DMS153 (cell line): ENCODE measurements around the gene SNX13.

Source experiments
- DNase-seq: peaks from one replicate; lab custom pipeline; 2025; lab: John Stamatoyannopoulos, UW

SNX13 gene

DNA sequence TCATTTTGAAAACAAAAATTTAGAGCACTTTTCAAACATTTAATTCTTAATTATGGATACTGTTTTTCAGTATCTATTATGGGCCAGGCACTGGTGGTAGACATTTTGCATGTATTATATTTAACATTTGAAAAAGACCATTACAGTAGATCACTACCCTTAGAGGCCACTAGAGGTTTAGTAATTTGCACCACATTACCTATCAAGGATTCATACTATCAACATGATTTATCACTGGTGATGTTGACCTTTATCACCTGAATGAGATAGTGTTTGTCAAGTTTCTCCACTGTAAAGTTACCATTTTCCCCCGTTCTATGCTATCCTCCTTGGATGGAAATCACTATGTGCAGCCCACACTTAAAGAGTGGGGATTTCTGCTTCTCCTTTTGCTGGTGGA lies 4.4 kb upstream of the SNX13 start:
- no peak for DNase-seq

DNA sequence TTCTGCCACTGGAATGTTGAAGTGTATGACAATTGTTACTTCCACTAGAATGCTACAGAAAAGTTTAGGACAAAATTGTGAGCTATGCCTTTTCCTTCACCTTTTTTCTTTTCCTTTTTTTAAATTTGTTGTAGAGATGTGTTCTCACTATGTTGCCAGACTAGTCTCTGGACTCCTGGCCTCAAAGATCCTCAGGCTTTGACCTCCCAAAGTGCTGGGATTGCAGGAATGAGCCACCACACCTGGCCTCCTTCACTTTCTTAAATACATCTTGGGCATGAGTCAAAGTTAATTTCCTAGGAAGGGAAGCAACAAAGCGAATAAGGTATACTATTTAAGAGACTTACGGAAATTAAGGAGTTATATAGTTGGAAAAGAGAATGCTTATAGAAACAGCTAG lies 2.7 kb upstream of the SNX13 start:
- no peak for DNase-seq

DNA sequence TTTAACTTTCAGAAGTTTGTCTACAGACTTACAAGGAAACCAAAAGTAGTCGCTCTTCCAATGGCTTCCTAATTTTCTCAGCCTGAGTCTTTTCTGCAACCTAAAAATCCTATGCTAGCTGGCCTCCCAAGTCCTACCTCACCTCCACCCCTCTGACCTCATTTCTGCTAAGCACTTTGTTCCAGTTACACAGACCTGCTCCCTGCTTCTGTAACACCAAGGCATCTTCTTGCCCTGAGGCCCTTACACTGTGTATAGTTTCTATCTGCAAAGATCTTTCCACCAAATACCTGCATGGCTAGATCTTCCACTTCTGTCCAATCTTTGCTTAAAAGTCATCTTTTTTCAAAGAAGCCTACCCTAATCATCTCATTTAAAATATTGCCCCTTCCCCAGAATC lies 1.9 kb upstream of the SNX13 start:
- DNase-seq = no peak

DNA sequence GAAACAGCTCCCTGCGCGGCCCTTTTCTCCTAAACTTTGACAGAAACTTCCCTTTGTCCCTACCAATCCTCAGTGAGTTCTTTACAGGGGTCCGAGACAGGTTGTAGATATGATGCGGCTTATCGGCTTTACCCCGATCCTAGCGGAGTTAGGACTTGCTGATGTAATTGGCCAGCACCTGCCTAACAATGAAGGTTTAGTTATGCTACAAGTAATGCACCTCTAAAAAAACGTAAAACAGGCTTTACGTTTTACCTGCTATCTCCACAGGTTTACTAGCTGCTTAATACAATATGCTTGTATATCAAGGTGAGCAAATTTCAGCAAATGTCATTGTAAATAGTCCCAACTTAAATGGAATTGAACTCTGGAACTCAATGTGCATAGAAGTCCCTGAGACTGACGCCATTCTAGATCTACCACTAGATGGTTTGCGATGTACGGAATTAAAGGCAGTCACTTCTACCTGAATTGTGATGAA lies 697 bp upstream of the SNX13 start:
- DNase-seq = no peak

DNA sequence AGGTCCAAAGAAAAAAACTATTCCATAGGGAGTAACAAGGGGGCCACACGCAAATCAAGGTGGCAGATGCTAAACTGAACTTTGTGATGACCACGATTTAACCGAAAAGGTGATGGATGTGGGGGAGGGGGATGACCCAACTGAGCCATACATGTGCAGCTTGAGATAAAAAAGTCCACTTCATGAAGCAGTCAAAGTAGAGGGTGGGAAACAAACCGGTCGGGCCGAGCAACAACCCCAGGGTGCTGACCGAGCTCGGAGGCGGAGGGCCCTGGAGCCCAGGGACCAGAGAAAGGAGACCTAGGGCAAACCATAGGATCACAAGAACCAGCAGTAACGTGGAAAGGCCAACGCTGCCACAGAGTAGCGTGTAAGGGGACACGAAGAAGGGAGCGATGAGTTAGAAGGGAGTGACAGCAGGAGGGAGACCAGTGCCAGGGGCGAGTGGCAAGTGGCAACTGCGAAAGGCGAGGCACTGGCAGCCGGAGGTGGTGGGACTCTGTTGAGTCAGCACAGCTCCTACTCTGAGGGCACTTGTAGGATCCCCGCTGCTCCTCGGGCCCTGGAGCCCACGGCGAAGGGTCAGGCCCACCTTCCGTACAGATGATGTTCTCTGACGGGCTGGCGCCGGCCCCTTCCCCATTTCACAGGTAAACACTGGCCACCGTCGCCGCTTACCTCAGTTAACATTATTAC lies 540 bp downstream of the SNX13 start:
- DNase-seq = peak; percentile 30

DNA sequence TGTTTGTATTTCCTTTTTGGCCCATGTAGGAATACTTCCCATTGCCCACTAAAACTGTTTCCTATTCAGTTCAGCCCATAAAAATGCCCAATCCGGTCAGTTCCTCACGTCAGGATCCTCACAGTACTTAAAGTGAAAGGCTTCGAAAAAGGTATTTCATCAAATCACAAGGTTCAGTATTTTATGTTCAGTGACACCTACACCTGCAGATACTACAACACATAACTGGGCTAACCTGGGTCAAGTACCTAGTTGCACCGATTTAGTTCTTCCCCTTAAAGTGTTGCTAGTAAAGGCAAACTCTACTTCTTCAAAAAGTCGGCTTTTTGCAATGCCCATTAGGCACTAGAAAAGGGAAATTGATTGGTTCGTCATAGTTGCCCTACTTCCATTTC lies 1.1 kb downstream of the SNX13 start:
- DNase-seq = no peak

DNA sequence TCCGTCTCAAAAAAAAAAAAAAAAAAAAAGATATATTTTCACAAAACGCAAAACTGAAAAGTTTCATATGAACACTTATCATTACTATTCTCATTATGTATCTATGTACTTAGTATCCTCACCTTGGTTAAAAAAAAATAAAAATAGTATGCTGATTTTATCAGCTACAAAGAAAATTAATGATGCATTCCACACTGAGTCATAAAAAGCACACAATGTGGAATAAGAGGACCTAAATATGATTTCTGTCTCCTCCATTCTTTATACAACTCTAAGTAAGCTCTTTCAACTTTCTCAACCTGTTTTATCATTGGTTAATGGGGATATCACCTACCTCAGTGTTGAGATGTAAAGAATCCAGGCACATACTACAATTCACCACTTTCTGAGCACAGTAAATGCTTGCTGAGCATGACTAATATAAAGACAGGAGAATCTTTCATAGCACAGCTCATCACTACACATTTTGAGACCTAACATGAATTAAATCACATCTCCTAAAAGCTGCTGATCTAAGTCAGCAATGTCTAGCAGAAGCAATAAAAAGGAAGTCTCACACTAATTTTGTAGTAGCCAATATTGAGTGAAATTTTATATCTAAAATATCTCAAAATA lies 2.7 kb downstream of the SNX13 start:
- DNase-seq = no peak

DNA sequence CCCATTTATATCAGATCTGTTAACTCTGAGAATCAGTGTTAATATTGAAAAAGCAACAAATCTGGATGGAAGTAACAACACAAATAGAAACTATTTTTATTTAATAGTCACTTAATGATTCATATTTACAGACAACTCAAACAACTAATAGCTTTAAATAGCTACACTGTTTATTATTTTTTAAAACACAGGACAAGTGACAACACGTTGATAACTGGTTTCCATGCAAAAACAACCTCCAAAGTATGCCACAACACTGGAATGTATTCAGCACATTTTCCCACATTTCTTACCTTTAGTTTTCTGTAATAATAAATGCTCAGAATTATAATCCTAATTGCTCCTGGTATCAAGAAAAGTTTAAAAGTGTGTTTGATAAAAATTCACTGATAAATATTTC lies 4.0 kb downstream of the SNX13 start:
- DNase-seq = no peak

DNA sequence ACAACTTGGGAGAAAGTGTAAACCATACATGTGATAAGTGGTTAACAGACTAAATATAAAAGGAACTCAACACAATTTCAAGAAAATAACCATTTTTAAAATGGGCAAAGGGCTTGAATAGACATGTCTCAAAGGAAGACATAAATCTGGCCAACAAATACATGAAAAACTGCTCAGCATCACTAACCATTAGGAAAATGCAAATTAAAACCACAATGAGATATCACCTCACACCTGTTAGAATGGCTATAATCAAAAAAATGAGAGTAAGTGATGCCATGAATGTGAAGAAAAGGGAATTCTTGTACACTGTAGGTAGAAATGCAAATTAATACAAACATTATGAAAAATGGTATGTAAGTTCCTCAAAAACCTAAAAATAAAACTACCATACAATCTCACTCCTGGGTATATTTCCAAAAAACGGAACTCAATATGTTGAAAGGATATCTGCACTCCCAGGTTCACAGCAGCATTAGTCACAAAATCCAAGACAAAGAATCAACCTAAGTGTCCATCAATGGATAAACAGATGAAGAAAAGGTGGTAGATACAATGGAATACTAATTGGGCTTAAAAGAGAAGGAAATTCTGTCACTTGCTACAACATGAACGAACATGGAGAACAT lies 5.6 kb downstream of the SNX13 start:
- DNase-seq = no peak

DNA sequence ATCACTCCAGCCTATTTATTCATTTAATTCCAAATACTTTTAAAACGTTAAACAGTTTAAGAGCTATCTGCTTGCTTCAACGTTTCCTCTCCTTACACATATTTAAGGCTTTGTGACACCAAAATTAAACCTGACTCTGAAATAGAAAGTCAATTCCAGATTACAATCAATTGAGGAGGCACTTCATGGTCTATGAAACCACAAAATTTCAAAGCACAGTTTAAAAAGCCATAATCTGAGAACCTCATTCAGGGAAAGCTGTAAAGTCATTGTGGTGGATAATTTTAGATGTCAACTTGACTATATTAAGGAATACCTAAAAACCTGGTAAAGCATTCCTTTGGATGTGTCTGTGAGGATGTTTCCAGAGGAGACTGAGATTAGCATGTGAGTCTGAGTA lies 6.2 kb downstream of the SNX13 start:
- DNase-seq = no peak

DNA sequence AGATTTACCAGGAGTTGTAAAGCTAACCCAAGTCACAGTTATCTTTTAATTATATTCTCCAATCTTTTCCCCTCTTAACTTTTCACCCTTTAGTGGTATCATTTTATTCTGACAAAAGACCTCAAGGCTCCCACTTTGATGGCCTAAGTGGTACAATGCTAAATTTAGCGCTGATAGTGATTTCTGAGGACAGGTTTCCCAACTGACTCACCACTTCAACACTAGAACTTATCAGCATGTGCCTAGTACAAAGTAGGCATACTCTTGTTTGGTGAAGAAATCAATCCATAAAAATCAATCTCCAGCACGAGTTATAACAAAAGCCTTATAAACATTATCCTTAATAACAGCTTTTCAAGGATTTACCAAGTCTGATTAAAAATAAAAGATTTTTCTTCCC lies 7.5 kb downstream of the SNX13 start:
- DNase-seq = no peak

DNA sequence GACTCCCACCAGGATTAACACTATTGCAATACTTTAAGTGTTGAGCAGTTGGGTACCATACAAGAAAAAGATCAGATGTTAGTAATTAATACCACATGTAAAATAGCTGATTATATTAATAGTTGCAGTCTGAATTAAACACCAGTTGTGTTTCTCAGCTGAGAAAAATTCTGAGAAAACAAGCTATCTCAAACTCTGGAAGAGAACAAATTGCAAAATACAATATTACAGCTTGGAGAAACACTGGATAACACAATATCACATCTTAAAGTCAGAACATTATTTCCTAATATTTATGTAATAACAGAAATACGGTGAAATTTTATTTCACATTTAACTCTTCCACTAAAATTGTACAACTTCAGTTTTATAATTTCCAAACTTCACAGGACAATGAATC lies 9.2 kb downstream of the SNX13 start:
- DNase-seq = no peak

DNA sequence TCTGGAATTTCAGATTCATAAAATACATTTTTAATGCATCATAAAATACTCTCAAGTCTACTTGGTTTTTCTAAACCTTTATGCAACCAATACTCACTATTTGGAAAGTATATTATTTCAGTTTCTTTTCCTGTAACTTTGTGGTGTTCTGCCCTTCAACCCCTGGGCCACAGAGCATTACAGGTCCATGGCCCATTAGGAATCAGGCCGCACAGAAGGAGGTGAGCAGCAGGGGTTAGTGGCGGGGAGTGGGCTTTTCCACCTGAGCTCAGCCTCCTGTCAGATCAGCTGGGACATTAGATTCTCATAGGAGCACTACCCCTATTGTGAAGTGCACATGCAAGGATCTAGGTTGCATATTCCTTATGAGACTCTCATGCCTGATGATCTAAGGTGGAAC lies 9.7 kb downstream of the SNX13 start:
- no peak for DNase-seq

DNA sequence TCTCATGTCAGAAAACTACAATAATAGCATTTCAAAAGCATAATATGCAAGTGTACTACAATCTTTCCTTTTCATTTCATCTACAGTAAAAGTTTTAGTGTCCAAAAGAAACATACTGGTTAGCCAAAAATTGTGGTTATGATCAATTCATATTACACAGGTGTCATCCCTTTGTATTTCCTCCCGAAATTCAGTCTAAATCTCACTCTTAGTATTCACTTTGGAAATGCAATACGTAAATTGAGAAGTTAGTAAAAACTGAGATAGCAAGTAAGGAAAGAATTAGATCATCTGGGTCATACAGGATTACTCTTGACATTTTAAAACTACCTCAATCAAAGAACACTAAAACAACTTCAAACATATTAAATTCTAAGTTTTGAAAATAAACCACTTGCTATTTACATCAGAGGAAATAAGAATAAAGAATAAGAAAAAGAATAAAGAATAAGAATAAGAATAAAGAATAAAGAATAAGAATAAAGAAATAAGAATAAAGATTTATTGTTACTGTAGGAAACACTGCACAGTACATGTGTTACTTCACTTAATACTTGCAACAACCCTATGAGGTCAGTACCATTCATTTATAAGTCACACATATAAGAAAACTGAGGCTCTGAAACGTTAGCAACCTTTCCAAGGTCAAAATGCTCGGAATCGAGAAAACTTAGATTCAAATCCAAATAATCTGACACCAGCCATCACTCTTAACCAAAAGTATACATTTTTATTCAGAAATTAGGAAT lies 10.5 kb downstream of the SNX13 start:
- DNase-seq = no peak

DNA sequence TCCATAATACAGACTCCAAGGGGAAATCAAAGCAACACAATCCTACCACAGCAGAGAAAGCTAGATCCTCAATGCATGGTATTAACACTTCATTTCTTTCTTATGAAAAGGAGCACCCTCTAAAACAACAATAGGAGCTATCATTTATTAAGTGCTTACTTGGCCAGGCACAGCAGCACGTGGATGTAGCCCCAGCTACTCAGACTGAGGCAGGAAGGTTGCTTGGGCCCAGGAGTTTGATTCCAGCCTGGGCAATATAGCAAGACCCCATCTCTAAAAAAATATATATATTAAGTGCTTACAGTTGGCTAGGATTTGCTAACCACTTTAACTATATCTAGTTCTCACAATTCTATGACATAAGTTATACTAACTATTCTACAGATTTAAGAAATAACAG lies 12.2 kb downstream of the SNX13 start:
- no peak for DNase-seq

DNA sequence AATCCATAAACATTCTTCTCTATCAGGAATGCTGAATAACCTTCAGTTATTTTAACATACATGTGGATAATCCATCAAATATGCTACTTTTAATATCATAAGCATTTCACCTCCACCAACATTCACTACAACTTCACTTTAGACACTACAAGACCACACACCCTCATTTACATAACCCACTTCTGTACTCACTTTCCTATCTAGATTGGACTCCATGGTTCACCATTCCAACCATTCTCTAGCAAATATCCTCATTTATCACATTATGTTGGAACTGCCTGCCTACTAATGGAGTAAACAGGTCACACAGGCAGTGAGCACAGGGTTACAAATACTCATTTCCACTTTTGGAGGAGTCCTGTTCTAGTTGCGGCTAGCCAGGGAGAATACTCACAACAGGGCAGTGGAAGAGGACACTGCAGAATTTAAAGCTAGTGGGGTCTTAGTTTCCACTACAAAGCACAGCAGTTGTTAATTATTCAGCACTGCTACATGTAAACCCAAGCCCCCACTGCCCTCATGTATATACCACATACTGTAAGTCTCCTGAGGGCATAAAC lies 18.4 kb downstream of the SNX13 start:
- no peak for DNase-seq

DNA sequence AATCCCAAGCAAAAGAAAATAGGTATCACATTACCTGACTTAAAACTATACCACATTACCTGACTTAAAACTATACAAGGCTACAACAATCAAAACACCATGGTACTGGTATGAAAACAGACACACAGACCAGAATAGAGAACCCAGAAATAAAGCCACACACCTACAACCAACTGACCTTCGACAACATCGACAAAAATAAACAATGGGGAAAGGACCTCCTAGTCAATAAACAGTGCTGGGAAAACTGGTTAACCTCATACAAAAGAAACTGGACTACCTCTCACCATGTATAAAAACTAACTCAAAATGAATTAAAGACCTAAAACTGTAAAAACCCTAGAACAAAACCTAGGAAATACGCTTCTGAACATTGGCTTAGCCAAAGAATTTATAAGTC lies 22.5 kb downstream of the SNX13 start:
- no peak for DNase-seq

DNA sequence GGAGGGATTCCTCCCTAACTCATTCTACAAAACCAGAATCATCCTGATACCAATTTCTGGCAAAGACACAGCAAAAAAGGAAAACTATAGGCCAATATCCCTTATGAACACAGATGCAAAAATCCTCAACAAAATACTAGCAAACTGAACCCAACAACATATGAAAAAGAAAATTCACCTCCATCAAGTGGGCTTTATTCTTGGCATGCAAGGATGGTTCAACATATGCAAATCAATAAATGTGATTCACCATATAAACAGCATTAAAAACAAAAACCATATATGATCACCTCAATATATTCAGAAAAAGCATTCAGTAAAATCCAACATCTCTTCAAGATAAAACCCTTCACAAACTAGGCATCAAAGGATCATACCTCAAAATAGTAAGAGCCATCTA lies 23.5 kb downstream of the SNX13 start:
- DNase-seq = no peak

DNA sequence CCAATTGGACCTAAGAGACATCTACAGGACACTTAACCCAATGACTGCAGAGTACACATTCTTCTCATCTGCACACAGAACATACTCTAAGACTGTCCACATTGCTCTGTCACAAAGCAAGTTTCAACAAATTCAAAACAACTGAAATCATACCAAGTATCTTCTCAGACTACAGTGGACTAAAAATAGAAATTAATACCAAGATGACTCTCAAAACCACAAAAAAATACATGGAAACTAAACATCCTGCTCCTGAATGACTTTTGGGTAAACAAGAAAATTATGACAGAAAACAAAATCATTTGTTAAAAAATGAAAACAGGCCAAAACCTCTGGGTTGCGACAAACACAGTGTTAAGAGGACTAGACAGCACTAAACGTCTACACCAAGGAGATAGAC lies 24.5 kb downstream of the SNX13 start:
- DNase-seq = no peak

DNA sequence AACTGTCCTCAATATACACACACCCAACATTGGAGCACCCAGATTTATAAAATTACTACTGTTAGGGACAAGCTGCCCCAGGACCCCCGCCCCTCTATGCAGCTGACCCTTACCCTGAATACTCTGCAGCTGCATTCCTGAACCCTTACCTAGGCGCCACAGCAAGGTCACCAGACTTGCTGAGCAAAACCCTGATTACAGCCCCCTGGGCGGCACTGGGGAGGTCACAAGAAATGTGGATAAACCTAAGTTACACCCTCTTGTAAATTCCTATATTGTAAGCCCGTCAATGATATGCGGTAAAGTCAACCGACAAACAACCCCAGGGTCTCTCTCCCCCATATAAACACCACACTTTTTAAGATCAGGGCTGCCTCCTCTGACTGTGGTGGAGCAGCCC lies 25.1 kb downstream of the SNX13 start:
- DNase-seq = no peak

DNA sequence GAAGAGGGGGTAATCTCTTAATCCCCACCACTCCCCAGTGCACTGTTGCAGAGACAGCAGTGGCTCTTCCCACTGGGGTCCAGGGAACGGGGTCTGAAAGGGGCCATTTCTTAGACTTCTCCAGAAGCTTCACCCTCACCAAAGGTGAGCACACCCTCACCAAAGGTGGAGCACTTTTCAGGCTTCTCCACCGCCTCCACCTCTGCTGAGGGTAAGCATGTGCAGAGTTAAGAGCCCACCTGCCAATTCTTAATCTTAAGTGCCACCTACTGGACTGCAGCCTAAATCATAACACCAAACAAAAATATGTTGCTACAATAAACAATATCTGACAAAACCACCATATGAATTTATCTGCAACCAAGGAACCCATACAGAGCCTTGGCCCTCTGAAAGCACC lies 27.0 kb downstream of the SNX13 start:
- DNase-seq = no peak

DNA sequence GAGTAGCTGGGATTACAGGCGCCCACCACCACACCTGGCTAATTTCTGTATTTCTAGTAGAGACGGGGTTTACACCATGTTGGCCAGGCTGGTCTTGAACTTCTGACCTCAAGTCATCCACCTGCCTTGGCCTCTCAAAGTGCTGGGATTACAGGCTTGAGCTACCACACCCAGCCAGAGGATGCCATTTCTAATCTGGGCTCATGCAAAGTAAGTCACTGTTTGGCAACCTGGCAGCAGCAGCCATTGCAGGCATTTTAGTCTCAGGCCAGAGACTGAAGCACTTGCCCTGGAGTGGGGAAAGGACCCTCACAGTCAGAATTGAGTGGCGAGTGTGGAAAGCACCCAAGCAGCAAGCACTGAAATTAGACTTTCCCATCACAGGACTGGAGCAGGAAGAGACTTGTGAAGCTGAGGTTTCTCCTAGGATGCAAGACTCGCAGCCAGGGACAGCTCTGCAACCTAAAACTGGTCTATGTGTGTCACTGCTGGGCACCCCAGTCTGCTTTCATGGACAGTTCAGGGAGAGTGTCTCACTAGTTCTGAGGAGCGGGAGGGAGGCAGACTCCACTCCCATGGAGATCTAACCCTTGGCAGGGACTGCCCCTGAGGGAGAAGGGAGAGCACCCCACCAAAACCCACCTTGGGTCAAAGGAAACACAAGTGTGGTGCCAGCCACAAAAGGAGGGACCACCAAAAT lies 27.6 kb downstream of the SNX13 start:
- no peak for DNase-seq
